DND-41 (cell line): ENCODE measurements around the gene PSME2.

ENCODE experiments used
- CTCF ChIP-seq: IDR thresholded peaks from 2 replicates; pipeline ENCODE4 v1.5.1; 2012; ENCODE audit warnings: borderline replicate concordance, low read length, moderate library complexity, mild to moderate bottlenecking; ENCODE audit not compliant: poor library complexity, severe bottlenecking; ENCODE audit errors: extremely low read depth
- EZH2 ChIP-seq: IDR thresholded peaks from 3 replicates; pipeline ENCODE4 v1.6.1; 2012; ENCODE audit warnings: borderline replicate concordance, low read depth, mild to moderate bottlenecking, moderate library complexity, low read length, inconsistent platforms; ENCODE audit not compliant: severe bottlenecking

- TF ChIP-seq CTCF = no peak
- TF ChIP-seq EZH2 = no peak
Observed at GRCh38 chr14:24189059-24189375, 42.6 kb upstream of the PSME2 start.
